Measurements from ENCODE around the gene AKAP8. TPM values are rescaled to one million over a fixed set of nuclear protein-coding genes. Genes with fewer than 3 reads are reported as not detected.
"Not testable (repeated sequence)": the region's sequence is repeated elsewhere in the genome, so short reads cannot be mapped to it uniquely, and the experiment has no call there.

AKAP8 gene
- total RNA-seq, 1 donor from 2014 or later = 37.2 TPM

- H3K27ac ChIP-seq = no peak overlapping the region
- H3K4me1 ChIP-seq = no peaks in the 10 kb centered on the region
- DNase-seq (no peak), ATAC-seq (no peak)
- H3K9me3 ChIP-seq = no peaks in the 10 kb centered on the region
- intact Hi-C loops (cut with DNase I) = no loop called here
- no peak overlapping the region for H3K4me3 ChIP-seq
- no peaks in the 10 kb centered on the region for H3K27me3 ChIP-seq (ENCODE audit: low read depth)
- no peak for TF ChIP-seq CTCF (IDR thresholded peaks at IDR 0.05)
- H3K36me3 ChIP-seq = peaks cover 96% of the 10 kb centered on the region
Measured at GRCh38 chr19:15397782-15398181, 18.2 kb upstream of the AKAP8 start.

- Histone ChIP-seq H3K9me3 (no peaks in the 10 kb centered on the region), H3K4me3 (no peak overlapping the region), H3K27me3 (ENCODE audit: low read depth) (no peaks in the 10 kb centered on the region), H3K36me3 (peaks cover 96% of the 10 kb centered on the region), H3K4me1 (no peaks in the 10 kb centered on the region), H3K27ac (no peak overlapping the region)
- ATAC-seq (no peak), DNase-seq (no peak)
- intact Hi-C loops (cut with DNase I) = no loop called here
- no peak for TF ChIP-seq CTCF (IDR thresholded peaks at IDR 0.05)
Measured at GRCh38 chr19:15397236-15397635, 17.6 kb upstream of the AKAP8 start.

DNA sequence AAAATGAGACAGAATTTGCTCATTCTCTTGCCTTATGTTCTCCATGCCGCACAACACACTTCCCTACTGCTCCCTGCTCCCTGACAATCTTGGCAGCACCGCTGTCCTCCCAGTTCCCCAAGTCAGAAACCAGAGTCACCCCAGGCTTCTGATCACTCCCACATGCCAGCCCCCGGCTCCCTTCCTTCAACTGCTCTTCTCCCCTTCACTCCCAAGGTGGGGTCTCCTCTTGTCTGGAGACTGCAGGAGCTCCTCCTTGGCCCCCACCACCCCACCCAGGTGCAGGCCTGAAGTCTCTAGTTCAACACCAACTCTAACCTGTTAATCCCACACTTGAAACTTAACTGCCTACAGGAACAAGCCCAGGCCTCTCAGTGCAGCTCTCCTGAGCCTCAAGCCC lies 16.8 kb upstream of the AKAP8 start:
- intact Hi-C loops (cut with DNase I) = no loop called here
- TF ChIP-seq CTCF (IDR thresholded peaks at IDR 0.05) = no peak
- Histone ChIP-seq H3K36me3 (peaks cover 96% of the 10 kb centered on the region), H3K27ac (no peak overlapping the region), H3K4me3 (no peak overlapping the region), H3K27me3 (ENCODE audit: low read depth) (no peaks in the 10 kb centered on the region), H3K9me3 (no peaks in the 10 kb centered on the region), H3K4me1 (no peaks in the 10 kb centered on the region)
- no peak for ATAC-seq
- DNase-seq = no peak

DNA sequence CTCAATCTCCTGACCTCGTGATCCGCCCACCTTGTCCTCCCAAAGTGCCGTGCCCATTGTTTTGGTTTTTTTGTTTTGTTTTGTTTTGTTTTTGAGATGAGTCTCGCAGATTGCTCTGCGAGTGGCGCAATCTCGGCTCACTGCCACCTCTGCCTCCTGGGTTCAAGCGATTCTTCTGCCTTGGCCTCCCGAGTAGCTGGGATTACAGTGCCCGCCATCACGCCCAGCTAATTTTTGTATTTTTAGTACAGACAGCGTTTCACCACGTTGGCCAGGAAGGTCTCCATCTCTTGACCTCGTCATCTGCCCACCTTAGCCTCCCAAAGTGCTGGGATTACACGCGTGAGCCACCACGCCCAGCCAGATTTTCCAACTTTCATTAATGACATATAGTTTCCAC lies 15.7 kb upstream of the AKAP8 start:
- intact Hi-C loops (cut with DNase I); H3K4me3 ChIP-seq; H3K27ac ChIP-seq; H3K9me3 ChIP-seq; H3K4me1 ChIP-seq; H3K27me3 ChIP-seq (ENCODE audit: low read depth); ATAC-seq; DNase-seq: not testable (repeated sequence)
- peaks cover 93% of the 10 kb centered on the region for H3K36me3 ChIP-seq

- Histone ChIP-seq H3K4me1 (no peaks in the 10 kb centered on the region), H3K4me3 (no peak overlapping the region), H3K36me3 (peaks cover 93% of the 10 kb centered on the region), H3K9me3 (no peaks in the 10 kb centered on the region), H3K27me3 (ENCODE audit: low read depth) (no peaks in the 10 kb centered on the region), H3K27ac (no peak overlapping the region)
- DNase-seq (no peak), ATAC-seq (no peak)
- TF ChIP-seq CTCF (IDR thresholded peaks at IDR 0.05) = no peak
- intact Hi-C loops (cut with DNase I) = no loop called here
Measured at GRCh38 chr19:15394426-15394825, 14.8 kb upstream of the AKAP8 start.

DNA sequence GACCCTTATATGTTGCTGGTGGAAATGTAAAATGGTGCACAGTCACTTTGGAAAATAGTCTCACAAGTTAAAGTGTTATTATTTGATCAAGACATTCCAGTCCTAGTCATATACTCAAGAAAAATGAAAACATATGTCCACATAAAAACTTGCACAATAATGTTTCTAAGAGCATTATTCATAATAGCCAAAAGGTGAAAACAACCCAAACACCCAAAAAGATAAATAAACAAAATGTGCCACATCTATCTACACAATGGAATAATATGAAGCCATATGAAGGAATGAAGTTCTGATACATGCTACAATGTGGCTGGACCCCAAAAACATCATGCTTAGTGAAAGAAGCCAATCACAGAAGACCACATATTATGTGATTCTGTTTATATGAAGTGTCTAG lies 14.4 kb upstream of the AKAP8 start:
- no peaks in the 10 kb centered on the region for H3K27me3 ChIP-seq (ENCODE audit: low read depth)
- peaks cover 90% of the 10 kb centered on the region for H3K36me3 ChIP-seq
- no peak for ATAC-seq

More for the DNA sequence above, 14.4 kb upstream of the AKAP8 start:
- Histone ChIP-seq H3K4me3 (no peak overlapping the region), H3K27ac (no peak overlapping the region), H3K4me1 (no peaks in the 10 kb centered on the region), H3K9me3 (no peaks in the 10 kb centered on the region)
- intact Hi-C loops (cut with DNase I) = no loop called here
- no peak for TF ChIP-seq CTCF (IDR thresholded peaks at IDR 0.05)
- DNase-seq = no peak
